ENCODE measurements around the gene XYLT1. TPM values are rescaled to one million over a fixed set of nuclear protein-coding genes. Genes with fewer than 3 reads are reported as not detected.

XYLT1 gene
- total RNA-seq, 1 donor from 2014 or later, result 14.7 TPM

GRCh38 chr16:17173281-17173680 lies 297.5 kb downstream of the XYLT1 start:
- no peak for DNase-seq

GRCh38 chr16:17171250-17172143 lies 299.3 kb downstream of the XYLT1 start:
- DNase-seq, result no peak

- DNase-seq, result no peak
These were observed 300.3 kb downstream of the XYLT1 start for GRCh38 chr16:17170435-17170834.

GRCh38 chr16:17168181-17168580 lies 302.6 kb downstream of the XYLT1 start:
- DNase-seq, result no peak

GRCh38 chr16:17166095-17166494 lies 304.7 kb downstream of the XYLT1 start:
- no peak for DNase-seq

- DNase-seq, result no peak
These were observed 308.2 kb downstream of the XYLT1 start for GRCh38 chr16:17162560-17162959.

GRCh38 chr16:17160920-17161431 lies 309.8 kb downstream of the XYLT1 start:
- no peak for DNase-seq

GRCh38 chr16:17160285-17160853 lies 310.4 kb downstream of the XYLT1 start:
- DNase-seq, result no peak

- no peak for DNase-seq
These were observed 311.1 kb downstream of the XYLT1 start for GRCh38 chr16:17159617-17160016.

GRCh38 chr16:17155936-17156335 lies 314.8 kb downstream of the XYLT1 start:
- no peak for DNase-seq

- no peak for DNase-seq
These were observed 315.3 kb downstream of the XYLT1 start for GRCh38 chr16:17155485-17155884.

GRCh38 chr16:17154981-17155380 lies 315.8 kb downstream of the XYLT1 start:
- no peak for DNase-seq

- DNase-seq, result no peak
These were observed 318.4 kb downstream of the XYLT1 start for GRCh38 chr16:17152311-17152710.

GRCh38 chr16:17151335-17151734 lies 319.4 kb downstream of the XYLT1 start:
- no peak for DNase-seq

GRCh38 chr16:17149904-17150483 lies 320.8 kb downstream of the XYLT1 start:
- DNase-seq, result no peak

- DNase-seq, result no peak
These were observed 322.8 kb downstream of the XYLT1 start for GRCh38 chr16:17147942-17148341.

- DNase-seq, result no peak
These were observed 325.7 kb downstream of the XYLT1 start for GRCh38 chr16:17145029-17145428.

- DNase-seq, result no peak
These were observed 326.3 kb downstream of the XYLT1 start for GRCh38 chr16:17144431-17144830.

GRCh38 chr16:17143546-17144419 lies 327.0 kb downstream of the XYLT1 start:
- DNase-seq, result no peak

GRCh38 chr16:17138801-17139200 lies 332.0 kb downstream of the XYLT1 start:
- DNase-seq, result no peak

GRCh38 chr16:17135439-17135838 lies 335.3 kb downstream of the XYLT1 start:
- DNase-seq, result no peak

- no peak for DNase-seq
These were observed 336.2 kb downstream of the XYLT1 start for GRCh38 chr16:17134586-17134985.
